PC-3 (cell line): ENCODE data around the gene APEX1. TPM values are rescaled to one million over a fixed set of nuclear protein-coding genes. Genes with fewer than 3 reads are reported as not detected.

ENCODE experiments used
- ATAC-seq: fragments of 200-7000 bp; cut with Tn5 transposase; 2 replicates; pipeline ENCODE4 v1.9.1; 2020; ENCODE audit warnings: mild to moderate bottlenecking, moderate library complexity
- BruUV-seq: library from RNA; stranded (reverse); fragments of 400-500 nt; replicated peaks from 2 replicates; lab custom pipeline; 2021; lab: Mats Ljungman, UMichigan
- CTCF ChIA-PET: fragments of 300-600 bp; sonication (Branson Sonifier 250); formaldehyde crosslinking; loops from one replicate; lab custom pipeline; 2022; ENCODE audit warnings: antibody characterized with exemption; lab: Charles Lee
- POLR2A ChIA-PET: fragments of 300-600 bp; sonication (Branson Sonifier 250); formaldehyde crosslinking; loops from one replicate; lab custom pipeline; 2022; ENCODE audit warnings: antibody characterized with exemption; ENCODE audit not compliant: unreplicated experiment; lab: Charles Lee
- DNase-seq: peaks from one replicate; pipeline ENCODE4 v3.0.0-alpha.2; 2015
- H2AFZ ChIP-seq: fragments of 300-600 bp; sonication (generic); 2 replicates; pipeline ENCODE4 v1.6.0; 2016; ENCODE audit warnings: antibody characterized with exemption, low read length
- H3F3A ChIP-seq: fragments of 300-600 bp; sonication (generic); one replicate; pipeline ENCODE4 v1.6.0; 2017; ENCODE audit warnings: antibody characterized with exemption, low read length, control low read depth, mild to moderate bottlenecking; ENCODE audit not compliant: unreplicated experiment
- H3K27ac ChIP-seq: fragments of 300-600 bp; sonication (generic); 2 replicates; pipeline ENCODE4 v1.5.1; 2016; ENCODE audit warnings: mild to moderate bottlenecking, low read length
- H3K27me3 ChIP-seq: fragments of 300-600 bp; sonication (generic); 2 replicates; pipeline ENCODE4 v1.6.1; 2016; ENCODE audit warnings: low read length, mixed read lengths
- H3K36me3 ChIP-seq: fragments of 300-600 bp; sonication (generic); 2 replicates; pipeline ENCODE4 v1.6.1; 2016; ENCODE audit warnings: low read depth, mixed run types, low read length, mixed read lengths
- H3K4me1 ChIP-seq: fragments of 300-600 bp; sonication (generic); 2 replicates; pipeline ENCODE4 v1.5.1; 2016; ENCODE audit warnings: low read length; ENCODE audit not compliant: insufficient read depth
- H3K4me2 ChIP-seq: fragments of 300-600 bp; sonication (generic); 2 replicates; pipeline ENCODE4 v1.6.0; 2016; ENCODE audit warnings: low read length
- H3K4me3 ChIP-seq: fragments of 300-600 bp; sonication (generic); 2 replicates; pipeline ENCODE4 v1.5.1; 2016; ENCODE audit warnings: mild to moderate bottlenecking, low read length, mixed read lengths
- H3K79me2 ChIP-seq: fragments of 300-600 bp; sonication (generic); 2 replicates; pipeline ENCODE4 v1.6.1; 2017; ENCODE audit warnings: low read length, mixed read lengths
- H3K9ac ChIP-seq: fragments of 300-600 bp; sonication (generic); 2 replicates; pipeline ENCODE4 v1.6.0; 2016; ENCODE audit warnings: mild to moderate bottlenecking, low read length
- H3K9me2 ChIP-seq: fragments of 300-600 bp; sonication (generic); replicated peaks from 2 replicates; pipeline ENCODE4 v1.6.1; 2016; ENCODE audit warnings: mixed run types, low read length, mixed read lengths
- H3K9me3 ChIP-seq: fragments of 300-600 bp; sonication (generic); 2 replicates; pipeline ENCODE4 v1.6.1; 2016; ENCODE audit warnings: low read length, mixed read lengths
- H4K20me1 ChIP-seq: fragments of 300-600 bp; sonication (generic); 2 replicates; pipeline ENCODE4 v1.6.1; 2016; ENCODE audit warnings: low read length, mixed read lengths
- CTCF ChIP-seq: fragments of 300-600 bp; sonication (generic); conservative IDR thresholded peaks from 2 replicates; pipeline ENCODE4 v1.5.1; 2017; ENCODE audit warnings: antibody characterized with exemption, low read depth, mild to moderate bottlenecking, low read length
- EZH2 ChIP-seq: fragments of 300-600 bp; sonication (generic); IDR thresholded peaks from one replicate; pipeline ENCODE4 v1.6.1; 2017; ENCODE audit warnings: antibody characterized with exemption, mild to moderate bottlenecking, low read length; ENCODE audit not compliant: unreplicated experiment
- EZH2phosphoT487 ChIP-seq: fragments of 300-600 bp; sonication (generic); IDR thresholded peaks from 2 replicates; pipeline ENCODE4 v1.6.1; 2018; ENCODE audit warnings: mild to moderate bottlenecking, antibody characterized with exemption, low read length, borderline replicate concordance
- intact Hi-C: fragments of 100-400 bp; cut with micrococcal nuclease; formaldehyde crosslinking; loops from 2 replicates; pipeline ENCODE4 v1.9.0; 2023
- total RNA-seq: library from RNA; depleted of rRNA; stranded (reverse); fragments of >200 nt; gene quantifications from 2 replicates; pipeline ENCODE4 v1.2.3, GENCODE V29; 2014

The APEX1 gene
- total RNA-seq, 1 experiment from 2014 or later = 147 TPM

- Histone ChIP-seq H2AFZ (no peak overlapping the region), H3K9me2 (no peaks in the 10 kb centered on the region), H4K20me1 (peaks cover 22% of the 10 kb centered on the region), H3K36me3 (peaks cover 63% of the 10 kb centered on the region), H3K79me2 (peaks cover 29% of the 10 kb centered on the region), H3K4me2 (no peak overlapping the region), H3K4me1 (peaks cover 7% of the 10 kb centered on the region), H3F3A (no peaks in the 10 kb centered on the region), H3K27ac (no peak overlapping the region), H3K9ac (no peak overlapping the region), H3K27me3 (no peaks in the 10 kb centered on the region), H3K9me3 (no peaks in the 10 kb centered on the region), H3K4me3 (no peak overlapping the region)
- POLR2A ChIA-PET = no interaction called here
- ATAC-seq (no peak), DNase-seq (no peak)
- intact Hi-C loops = no loop called here
- no TSS peak for BruUV-seq
- CTCF ChIA-PET = no interaction called here
- TF ChIP-seq CTCF (no peak), EZH2phosphoT487 (no peak), EZH2 (no peak)
Observed at GRCh38 chr14:20476776-20477175, 21.8 kb downstream of the APEX1 start.

- Histone ChIP-seq H3K4me3 (no peak overlapping the region), H3K9me2 (no peaks in the 10 kb centered on the region), H3K27ac (no peak overlapping the region), H3K27me3 (no peaks in the 10 kb centered on the region), H3K4me1 (peaks cover 1% of the 10 kb centered on the region; the same call in 1 of the 2 replicates), H3K36me3 (peaks cover 60% of the 10 kb centered on the region), H3K9me3 (no peaks in the 10 kb centered on the region), H3F3A (no peaks in the 10 kb centered on the region), H4K20me1 (peaks cover 16% of the 10 kb centered on the region), H3K9ac (no peak overlapping the region), H2AFZ (no peak overlapping the region), H3K79me2 (peaks cover 23% of the 10 kb centered on the region), H3K4me2 (no peak overlapping the region)
- DNase-seq (no peak), ATAC-seq (no peak)
- intact Hi-C loops = no loop called here
- no TSS peak for BruUV-seq
- ChIA-PET POLR2A (no interaction called here), CTCF (no interaction called here)
- no peak for TF ChIP-seq CTCF
- TF ChIP-seq EZH2phosphoT487 = no peak
- TF ChIP-seq EZH2 = no peak
Observed at GRCh38 chr14:20477211-20477876, 22.3 kb downstream of the APEX1 start.

- 0 out of 2 replicates have a peak, but pooled peaks cover 10% of the 10 kb centered on the region for H3K79me2 ChIP-seq
- H2AFZ ChIP-seq = no peak overlapping the region
- no peak for TF ChIP-seq CTCF
- TF ChIP-seq EZH2 = no peak
- no peak for TF ChIP-seq EZH2phosphoT487
- DNase-seq (no peak), ATAC-seq (no peak)
- no peak overlapping the region for H3K27ac ChIP-seq
- no peaks in the 10 kb centered on the region for H3K27me3 ChIP-seq
- H3F3A ChIP-seq = no peaks in the 10 kb centered on the region
- H4K20me1 ChIP-seq = 0 out of 2 replicates have a peak, but pooled peaks cover 6% of the 10 kb centered on the region
- H3K9me3 ChIP-seq = no peaks in the 10 kb centered on the region
- H3K9ac ChIP-seq = no peak overlapping the region
- no TSS peak for BruUV-seq
- no peaks in the 10 kb centered on the region for H3K4me1 ChIP-seq
- peaks cover 45% of the 10 kb centered on the region for H3K36me3 ChIP-seq
- H3K4me2 ChIP-seq = no peak overlapping the region
- intact Hi-C loops = no loop called here
- no peak overlapping the region for H3K4me3 ChIP-seq
- H3K9me2 ChIP-seq = no peaks in the 10 kb centered on the region
- CTCF ChIA-PET = no interaction called here
- POLR2A ChIA-PET = no interaction called here
Observed at GRCh38 chr14:20478894-20479293, 23.9 kb downstream of the APEX1 start.
